Neural progenitor cell (in vitro differentiated cells): ENCODE data around the gene ARL13A. TPM values are rescaled to one million over a fixed set of nuclear protein-coding genes. Genes with fewer than 3 reads are reported as not detected.
"Not testable (repeated sequence)": the region's sequence is repeated elsewhere in the genome, so short reads cannot be mapped to it uniquely, and the experiment has no call there.

Source experiments
- DNase-seq: peaks from one replicate; pipeline ENCODE4 v3.0.0-alpha.2; 2016; ENCODE audit warnings: low spot score
- H2AFZ ChIP-seq: fragments of 200-600 bp; sonication (generic); replicated peaks from 2 replicates; pipeline ENCODE4 v1.6.1; 2016; ENCODE audit warnings: antibody characterized with exemption
- H3F3A ChIP-seq: fragments of 200-600 bp; sonication (generic); 2 replicates; pipeline ENCODE4 v1.6.1; 2016; ENCODE audit warnings: antibody characterized with exemption, low read depth
- H3K27ac ChIP-seq: fragments of 200-600 bp; sonication (generic); 2 replicates; pipeline ENCODE4 v1.5.1; 2016; ENCODE audit warnings: mild to moderate bottlenecking
- H3K27me3 ChIP-seq: fragments of 200-600 bp; sonication (generic); 2 replicates; pipeline ENCODE4 v1.6.1; 2016; ENCODE audit warnings: mild to moderate bottlenecking, moderate library complexity
- H3K36me3 ChIP-seq: fragments of 200-600 bp; sonication (generic); 2 replicates; pipeline ENCODE4 v1.5.1; 2016
- H3K4me1 ChIP-seq: fragments of 200-600 bp; sonication (generic); 2 replicates; pipeline ENCODE4 v1.6.1; 2016; ENCODE audit warnings: mixed run types
- H3K4me2 ChIP-seq: fragments of 200-600 bp; sonication (generic); 2 replicates; pipeline ENCODE4 v1.6.1; 2016
- H3K4me3 ChIP-seq: fragments of 200-600 bp; sonication (generic); 2 replicates; pipeline ENCODE4 v1.5.1; 2016
- H3K79me2 ChIP-seq: fragments of 200-600 bp; sonication (generic); 2 replicates; pipeline ENCODE4 v1.6.1; 2016; ENCODE audit warnings: low read depth
- H3K9ac ChIP-seq: fragments of 200-600 bp; sonication (generic); 2 replicates; pipeline ENCODE4 v1.6.1; 2016
- H3K9me3 ChIP-seq: fragments of 200-600 bp; sonication (generic); 2 replicates; pipeline ENCODE4 v1.5.1; 2016; ENCODE audit warnings: low read depth
- H4K20me1 ChIP-seq: fragments of 200-600 bp; sonication (generic); 2 replicates; pipeline ENCODE4 v1.6.1; 2016; ENCODE audit warnings: low read depth
- H3K27ac Mint-ChIP-seq: 3 replicates; pipeline ENCODE4 v1.8.0; 2021; ENCODE audit warnings: mixed read lengths
- H3K27me3 Mint-ChIP-seq: 2 replicates; pipeline ENCODE4 v1.8.0; 2022; ENCODE audit warnings: low read depth, mild to moderate bottlenecking, inconsistent platforms, moderate library complexity, mixed read lengths; ENCODE audit not compliant: insufficient read depth
- H3K36me3 Mint-ChIP-seq: 3 replicates; pipeline ENCODE4 v1.8.0; 2021; ENCODE audit warnings: mixed read lengths
- H3K4me1 Mint-ChIP-seq: 3 replicates; pipeline ENCODE4 v1.8.0; 2021; ENCODE audit warnings: mixed read lengths
- H3K4me3 Mint-ChIP-seq: 3 replicates; pipeline ENCODE4 v1.8.0; 2021; ENCODE audit warnings: mild to moderate bottlenecking, moderate library complexity, mixed read lengths
- H3K9me3 Mint-ChIP-seq: 3 replicates; pipeline ENCODE4 v1.8.0; 2020; ENCODE audit warnings: mixed read lengths
- CTCF ChIP-seq: fragments of 200-600 bp; sonication (generic); IDR thresholded peaks from 2 replicates; pipeline ENCODE4 v1.5.1; 2017; ENCODE audit warnings: antibody characterized with exemption, mild to moderate bottlenecking
- EZH2 ChIP-seq: fragments of 200-600 bp; sonication (generic); IDR thresholded peaks from 2 replicates; pipeline ENCODE4 v1.6.1; 2017; ENCODE audit warnings: antibody characterized with exemption, mild to moderate bottlenecking, moderate library complexity
- EZH2phosphoT487 ChIP-seq: fragments of 200-600 bp; sonication (generic); IDR thresholded peaks from 2 replicates; pipeline ENCODE4 v1.6.1; 2017; ENCODE audit warnings: antibody characterized with exemption
- total RNA-seq: library from RNA; depleted of rRNA; stranded (reverse); fragments of >200 nt; gene quantifications from 2 replicates; pipeline ENCODE4 v1.2.3, GENCODE V29; 2015; ENCODE audit warnings: low replicate concordance

ARL13A gene
- total RNA-seq, 1 donor from 2014 or later = 0.36 TPM

GRCh38 chrX:100980608-100981497 lies 11.3 kb downstream of the ARL13A start:
- H3K27ac ChIP-seq = no peak overlapping the region
- H3K36me3 ChIP-seq = no peaks in the 10 kb centered on the region
- TF ChIP-seq CTCF (no peak), EZH2phosphoT487 (no peak), EZH2 (no peak)
- no peaks in the 10 kb centered on the region for H3K27me3 ChIP-seq
- Mint-ChIP-seq H3K36me3 (no peaks in the 10 kb centered on the region), H3K9me3 (peaks cover 2% of the 10 kb centered on the region), H3K27ac (no peak overlapping the region), H3K27me3 (no peaks in the 10 kb centered on the region), H3K4me3 (no peak overlapping the region), H3K4me1 (no peaks in the 10 kb centered on the region)
- no peaks in the 10 kb centered on the region for H3K79me2 ChIP-seq
- no peak overlapping the region for H2AFZ ChIP-seq
- no peak overlapping the region for H3K4me3 ChIP-seq
- no peaks in the 10 kb centered on the region for H3K4me1 ChIP-seq
- no peak for DNase-seq
- no peaks in the 10 kb centered on the region for H3K9me3 ChIP-seq
- H3F3A ChIP-seq = no peaks in the 10 kb centered on the region
- H3K9ac ChIP-seq = no peak overlapping the region
- H4K20me1 ChIP-seq = no peaks in the 10 kb centered on the region
- no peak overlapping the region for H3K4me2 ChIP-seq

- not testable (repeated sequence) for H3K4me2 ChIP-seq, H3K27ac Mint-ChIP-seq, H3K27me3 ChIP-seq, H3K9ac ChIP-seq, H3K36me3 ChIP-seq, H3K9me3 Mint-ChIP-seq, H3K27me3 Mint-ChIP-seq, H3K79me2 ChIP-seq, H3K27ac ChIP-seq, H3F3A ChIP-seq, H3K9me3 ChIP-seq, H3K4me1 Mint-ChIP-seq, H3K4me3 Mint-ChIP-seq, H4K20me1 ChIP-seq, DNase-seq, H2AFZ ChIP-seq, H3K4me3 ChIP-seq, H3K36me3 Mint-ChIP-seq, H3K4me1 ChIP-seq
Measured at GRCh38 chrX:100981498-100981845, 12.0 kb downstream of the ARL13A start.

GRCh38 chrX:100984818-100985217 lies 15.3 kb downstream of the ARL13A start:
- no peaks in the 10 kb centered on the region for H3K9me3 Mint-ChIP-seq
- Histone ChIP-seq H3K4me2 (no peak overlapping the region), H3K4me1 (no peaks in the 10 kb centered on the region)

More at GRCh38 chrX:100984818-100985217, 15.3 kb downstream of the ARL13A start:
- H3K4me3 Mint-ChIP-seq = no peak overlapping the region
- no peak overlapping the region for H3K9ac ChIP-seq
- H3K27me3 Mint-ChIP-seq = no peaks in the 10 kb centered on the region
- no peaks in the 10 kb centered on the region for H3K4me1 Mint-ChIP-seq
- TF ChIP-seq CTCF (no peak), EZH2 (no peak), EZH2phosphoT487 (no peak)
- no peaks in the 10 kb centered on the region for H3F3A ChIP-seq
- no peaks in the 10 kb centered on the region for H3K36me3 ChIP-seq
- no peaks in the 10 kb centered on the region for H3K9me3 ChIP-seq
- no peak overlapping the region for H2AFZ ChIP-seq
- DNase-seq = no peak
- no peak overlapping the region for H3K27ac Mint-ChIP-seq
- H4K20me1 ChIP-seq = no peaks in the 10 kb centered on the region
- H3K27me3 ChIP-seq = no peaks in the 10 kb centered on the region
- no peak overlapping the region for H3K27ac ChIP-seq
- H3K4me3 ChIP-seq = no peak overlapping the region
- no peaks in the 10 kb centered on the region for H3K36me3 Mint-ChIP-seq
- H3K79me2 ChIP-seq = no peaks in the 10 kb centered on the region
